ENCODE results near the gene DAAM2.

The DAAM2 gene

DNA sequence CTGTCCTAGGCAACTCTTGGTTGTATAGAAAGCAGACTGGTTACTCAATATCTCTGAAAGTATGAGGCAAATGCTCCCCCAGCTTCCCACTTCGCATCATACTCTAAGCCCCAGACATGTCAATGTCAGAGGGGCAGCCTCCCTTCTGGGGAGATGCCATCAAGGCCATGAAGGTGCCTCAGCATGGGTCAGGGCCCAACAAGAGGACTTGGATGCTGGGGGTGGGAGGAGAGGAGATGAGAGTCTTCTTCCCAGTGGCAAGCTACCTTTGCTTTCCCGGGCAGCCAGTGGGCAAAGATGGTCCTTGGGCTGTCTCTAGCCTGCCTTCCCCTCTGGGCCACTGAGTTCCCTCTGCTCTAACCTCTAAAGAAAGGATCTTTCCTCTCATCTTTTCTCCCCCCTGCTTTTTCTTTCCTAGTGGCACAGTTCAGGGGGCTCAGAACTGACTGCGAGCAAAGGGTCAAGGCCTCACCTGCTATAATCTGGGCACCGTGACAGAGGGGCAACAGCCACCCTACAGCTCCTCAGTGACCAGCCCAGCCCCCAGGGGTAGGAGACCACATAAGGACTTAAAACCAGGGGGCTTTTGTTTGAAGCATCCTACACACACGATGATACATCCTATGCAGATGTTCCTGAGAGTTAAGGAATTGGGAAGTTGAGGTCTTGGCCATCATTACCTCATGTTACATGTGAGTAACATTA, 115.8 kb downstream of the DAAM2 start:
- no peak for DNase-seq (ENCODE audit: low read depth in 2 of 2, low spot score in 1 of 2)

DNA sequence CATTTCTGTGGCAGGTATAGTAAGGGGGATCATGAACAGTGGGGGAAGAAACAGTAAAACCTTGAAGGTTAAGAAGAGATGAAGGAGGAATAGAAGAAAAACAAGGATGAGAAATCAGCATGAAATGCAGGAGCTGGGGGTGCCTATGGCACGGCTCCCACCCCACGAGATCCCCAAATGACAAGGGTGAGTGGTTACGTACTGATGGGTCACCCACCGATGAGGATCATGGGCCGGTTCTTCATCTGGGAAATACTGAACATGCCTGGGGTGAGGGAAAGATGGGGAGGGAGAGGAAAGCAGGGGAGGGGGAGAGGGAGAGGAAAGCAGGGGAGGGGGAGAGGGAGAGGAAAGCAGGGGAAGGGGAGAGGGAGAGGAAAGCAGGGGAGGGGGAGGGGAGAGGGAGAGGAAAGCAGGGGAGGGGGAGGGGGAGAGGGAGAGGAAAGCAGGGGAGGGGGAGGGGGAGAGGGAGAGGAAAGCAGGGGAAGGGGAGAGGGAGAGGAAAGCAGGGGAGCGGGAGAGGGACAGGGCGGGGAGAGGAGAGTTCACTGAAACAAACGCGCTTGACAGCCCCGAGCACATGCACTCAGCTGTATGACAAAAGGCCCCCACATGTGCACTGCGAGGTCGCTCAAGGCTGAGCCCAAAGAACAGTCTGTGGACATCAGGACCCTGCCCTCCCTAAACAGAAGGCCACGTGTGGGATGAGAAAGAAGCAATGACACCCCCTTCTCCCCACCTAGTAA, 116.8 kb downstream of the DAAM2 start:
- DNase-seq (ENCODE audit: low read depth in 2 of 2, low spot score in 1 of 2), result no peak

GRCh38 chr6:39909701-39910100, 117.5 kb downstream of the DAAM2 start:
- DNase-seq (ENCODE audit: low read depth in 2 of 2, low spot score in 1 of 2), result no peak

DNA sequence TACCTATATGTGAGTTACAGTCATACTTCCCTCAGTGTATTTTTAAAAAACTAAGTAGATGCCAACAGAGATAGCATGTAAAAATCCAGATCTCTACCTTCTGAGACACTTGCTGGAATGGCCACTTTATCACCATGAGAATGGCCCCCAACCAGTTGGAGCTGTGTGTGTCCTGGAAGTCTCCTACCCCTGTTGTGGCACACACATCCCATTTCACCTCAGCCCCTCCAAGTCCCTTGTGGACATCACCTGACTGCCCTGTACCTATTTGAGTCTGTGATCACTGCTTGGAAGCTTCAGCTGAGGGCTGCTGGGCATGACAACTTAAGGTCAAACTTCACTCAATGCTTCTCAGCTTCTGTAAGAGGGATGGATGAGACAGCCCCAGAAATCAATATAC, 118.0 kb downstream of the DAAM2 start:
- DNase-seq (ENCODE audit: low read depth in 2 of 2, low spot score in 1 of 2), result no peak

GRCh38 chr6:39910744-39911143, 118.6 kb downstream of the DAAM2 start:
- no peak for DNase-seq (ENCODE audit: low read depth in 2 of 2, low spot score in 1 of 2)

GRCh38 chr6:39911513-39912125, 119.4 kb downstream of the DAAM2 start:
- DNase-seq (ENCODE audit: low read depth in 2 of 2, low spot score in 1 of 2), result no peak

- DNase-seq (ENCODE audit: low read depth in 2 of 2, low spot score in 1 of 2), result no peak
Observed at GRCh38 chr6:39912446-39912845, 120.3 kb downstream of the DAAM2 start.

DNA sequence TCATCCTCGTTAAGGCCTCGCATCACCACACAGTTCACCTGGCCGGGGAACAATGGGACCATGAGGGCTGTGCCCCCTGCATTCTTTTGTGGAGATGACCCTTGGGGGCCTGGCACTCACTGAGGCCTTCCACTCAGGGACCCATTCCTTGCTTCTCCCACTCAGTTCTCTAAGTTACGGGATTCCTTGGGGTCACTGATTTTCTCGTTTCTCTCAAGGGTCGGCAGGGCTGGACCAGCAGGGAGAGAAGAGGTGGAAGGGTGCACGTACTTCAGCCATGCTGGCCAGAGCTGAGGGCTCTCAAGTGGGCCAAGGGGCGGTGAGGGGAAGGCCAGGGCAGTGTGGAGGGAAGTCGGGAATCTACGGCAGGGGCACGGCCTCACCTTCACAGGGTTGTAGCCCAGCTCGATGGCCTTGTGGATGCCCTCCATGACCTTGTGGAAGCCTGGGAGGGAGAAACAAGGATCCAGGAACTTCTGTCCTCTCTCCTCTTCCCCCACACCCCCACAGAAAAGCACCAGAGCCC, 121.3 kb downstream of the DAAM2 start:
- no peak for DNase-seq (ENCODE audit: low read depth in 2 of 2, low spot score in 1 of 2)

DNA sequence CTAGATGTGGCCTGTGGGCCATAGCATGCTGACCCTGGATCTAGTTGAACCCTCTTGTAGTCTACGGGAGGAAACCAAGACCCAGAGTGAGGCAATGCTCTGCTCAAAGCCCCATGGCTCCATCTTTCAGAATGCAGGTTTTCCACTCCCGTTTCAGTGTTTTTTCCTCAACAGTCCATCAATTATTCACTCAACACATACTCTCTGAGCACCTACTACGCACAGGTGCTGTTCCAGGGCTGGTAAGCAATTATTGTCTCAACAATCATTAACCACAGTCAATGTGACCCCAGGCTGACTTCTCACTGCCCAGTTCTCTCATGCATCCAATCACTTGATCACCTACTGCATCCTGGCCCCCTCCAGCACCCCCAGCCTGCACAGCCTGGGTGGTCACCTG, 122.1 kb downstream of the DAAM2 start:
- no peak for DNase-seq (ENCODE audit: low read depth in 2 of 2, low spot score in 1 of 2)

DNA sequence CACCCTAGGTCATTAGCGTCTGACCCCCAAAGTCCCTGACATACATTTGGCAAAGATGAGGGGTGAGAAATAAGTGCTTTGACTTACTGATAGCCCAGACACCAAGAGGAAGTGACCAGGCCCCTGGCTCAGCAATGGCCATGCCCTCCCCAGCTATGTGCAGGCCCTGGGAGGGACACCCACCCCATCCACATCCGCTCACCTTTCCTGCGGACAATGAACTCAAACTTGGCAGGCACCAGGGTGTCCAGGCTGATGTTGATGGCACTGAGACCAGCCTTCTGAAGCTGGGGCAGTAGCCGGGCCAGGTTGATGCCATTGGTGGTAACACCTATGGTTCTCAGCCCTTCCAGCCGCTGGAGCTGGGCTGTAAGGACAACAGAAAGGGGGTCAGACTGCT, 123.7 kb downstream of the DAAM2 start:
- no peak for DNase-seq (ENCODE audit: low read depth in 2 of 2, low spot score in 1 of 2)

DNA sequence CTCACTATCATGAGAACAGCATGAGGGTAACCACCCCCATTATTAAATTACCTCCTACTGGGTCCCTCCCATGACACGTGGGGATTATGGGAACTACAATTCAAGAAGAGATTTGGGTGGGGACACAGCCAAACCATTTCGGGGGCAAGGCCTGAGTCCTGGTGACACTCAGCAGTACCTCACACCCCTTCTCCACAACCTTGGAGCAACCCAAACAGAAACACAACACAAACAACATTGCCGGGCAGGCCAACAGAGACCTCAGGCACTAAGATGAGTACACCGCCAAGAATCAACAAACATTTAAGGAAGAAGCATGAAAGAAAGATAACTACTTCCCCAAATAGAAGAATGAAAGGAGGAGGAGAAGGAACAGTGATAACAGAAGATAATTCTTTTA, 125.2 kb downstream of the DAAM2 start:
- DNase-seq (ENCODE audit: low read depth in 2 of 2, low spot score in 1 of 2), result no peak

DNA sequence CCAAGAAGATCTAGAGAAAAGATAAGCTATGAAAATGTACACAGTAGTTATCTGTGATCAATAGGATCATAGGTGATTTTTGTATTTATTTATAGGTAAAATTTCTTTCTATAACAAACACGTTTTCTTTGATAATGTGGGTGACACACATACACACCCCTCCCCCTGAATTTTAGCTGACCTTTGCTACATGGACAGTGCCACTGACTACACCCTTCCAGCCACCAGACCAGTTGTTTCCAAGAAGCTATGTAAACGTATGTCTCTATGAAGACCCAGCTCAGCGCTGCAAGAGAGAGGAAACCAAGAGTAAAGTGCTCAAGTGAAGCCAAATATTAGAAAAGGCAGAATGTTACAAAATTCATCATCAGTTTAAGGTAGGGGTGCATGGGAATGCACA, 125.8 kb downstream of the DAAM2 start:
- DNase-seq (ENCODE audit: low read depth in 2 of 2, low spot score in 1 of 2), result no peak

DNA sequence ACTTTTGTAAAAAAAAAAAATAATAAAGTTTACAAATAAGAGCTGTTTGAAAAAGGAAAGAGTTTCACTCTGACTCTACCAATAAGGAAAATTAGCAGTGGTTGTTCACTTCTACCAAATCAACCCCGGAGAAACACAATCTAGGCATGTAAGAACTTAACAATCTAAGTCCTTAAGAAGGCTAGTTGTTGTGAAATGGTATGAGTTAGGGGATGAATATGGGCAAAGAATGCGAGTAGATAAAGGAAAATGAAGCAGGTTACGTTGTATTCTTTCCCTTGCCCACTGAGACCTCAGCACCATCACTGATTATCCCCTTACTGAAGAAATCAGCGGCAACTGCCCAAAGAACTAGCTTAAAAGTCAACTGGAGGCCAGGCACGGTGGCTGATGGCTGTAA, 126.7 kb downstream of the DAAM2 start:
- no peak for DNase-seq (ENCODE audit: low read depth in 2 of 2, low spot score in 1 of 2)

- DNase-seq (ENCODE audit: low read depth in 2 of 2, low spot score in 1 of 2), result no peak
Observed at GRCh38 chr6:39920157-39920556, 128.0 kb downstream of the DAAM2 start.

GRCh38 chr6:39922821-39923220, 130.6 kb downstream of the DAAM2 start:
- DNase-seq (ENCODE audit: low read depth in 2 of 2, low spot score in 1 of 2), result no peak

DNA sequence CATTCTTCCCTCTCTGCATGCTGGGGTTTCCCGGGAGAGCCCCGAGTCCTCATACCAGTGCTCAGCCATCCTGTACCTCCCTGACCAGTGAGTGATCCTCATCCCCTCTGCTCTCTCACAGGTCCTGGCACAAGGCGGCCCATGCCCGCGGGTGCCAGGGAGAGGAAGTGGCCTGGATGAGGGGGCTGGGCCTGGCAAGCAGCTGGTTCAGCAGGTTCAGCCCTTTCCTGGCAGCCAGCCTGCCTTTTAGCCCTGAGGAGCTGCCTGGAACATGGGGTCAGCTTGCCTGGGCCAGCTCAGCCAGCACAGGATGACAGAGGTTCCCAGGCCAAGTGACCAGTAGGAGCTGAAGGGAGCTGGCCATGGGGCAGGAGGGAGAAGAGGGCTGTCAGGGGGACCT, 131.2 kb downstream of the DAAM2 start:
- DNase-seq (ENCODE audit: low read depth in 2 of 2, low spot score in 1 of 2), result no peak

DNA sequence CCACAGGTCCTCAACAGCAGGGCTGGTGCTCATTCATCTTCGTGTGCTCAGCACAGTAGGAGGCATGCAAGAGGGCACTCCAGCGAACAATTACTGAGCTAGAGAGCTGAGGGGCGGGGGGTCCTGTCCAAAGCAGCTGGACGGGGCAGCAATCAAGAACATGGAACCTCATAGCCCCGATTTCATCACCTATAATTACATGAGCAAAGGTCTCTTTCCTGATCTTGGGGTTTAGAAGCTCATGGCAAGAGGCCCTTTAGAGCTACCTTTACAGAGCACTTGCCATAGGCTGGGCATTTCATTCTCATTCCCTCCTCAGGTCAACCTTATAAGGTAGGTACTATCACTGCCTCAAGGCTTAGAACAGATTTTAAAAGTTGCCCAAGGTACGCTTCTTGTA, 131.7 kb downstream of the DAAM2 start:
- DNase-seq (ENCODE audit: low read depth in 2 of 2, low spot score in 1 of 2), result no peak

DNA sequence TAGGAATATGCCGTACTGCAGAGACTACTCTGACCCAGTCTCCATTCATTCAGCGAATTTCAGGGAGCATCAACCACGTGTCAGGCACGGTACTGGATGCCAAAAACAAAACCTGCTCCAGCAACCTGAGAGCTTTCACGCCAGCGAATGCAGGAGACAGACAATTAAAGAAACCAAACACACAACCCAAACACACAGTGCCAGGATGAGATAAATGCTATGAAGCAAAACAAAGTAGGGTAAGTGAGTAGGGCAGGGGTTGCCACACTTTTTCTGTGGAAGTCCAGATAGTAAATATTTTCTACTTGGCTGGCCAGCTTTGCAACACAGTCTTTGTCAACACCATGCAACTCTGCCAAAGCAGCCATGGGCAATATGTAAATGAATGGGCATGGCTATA, 132.1 kb downstream of the DAAM2 start:
- DNase-seq (ENCODE audit: low read depth in 2 of 2, low spot score in 1 of 2), result no peak

DNA sequence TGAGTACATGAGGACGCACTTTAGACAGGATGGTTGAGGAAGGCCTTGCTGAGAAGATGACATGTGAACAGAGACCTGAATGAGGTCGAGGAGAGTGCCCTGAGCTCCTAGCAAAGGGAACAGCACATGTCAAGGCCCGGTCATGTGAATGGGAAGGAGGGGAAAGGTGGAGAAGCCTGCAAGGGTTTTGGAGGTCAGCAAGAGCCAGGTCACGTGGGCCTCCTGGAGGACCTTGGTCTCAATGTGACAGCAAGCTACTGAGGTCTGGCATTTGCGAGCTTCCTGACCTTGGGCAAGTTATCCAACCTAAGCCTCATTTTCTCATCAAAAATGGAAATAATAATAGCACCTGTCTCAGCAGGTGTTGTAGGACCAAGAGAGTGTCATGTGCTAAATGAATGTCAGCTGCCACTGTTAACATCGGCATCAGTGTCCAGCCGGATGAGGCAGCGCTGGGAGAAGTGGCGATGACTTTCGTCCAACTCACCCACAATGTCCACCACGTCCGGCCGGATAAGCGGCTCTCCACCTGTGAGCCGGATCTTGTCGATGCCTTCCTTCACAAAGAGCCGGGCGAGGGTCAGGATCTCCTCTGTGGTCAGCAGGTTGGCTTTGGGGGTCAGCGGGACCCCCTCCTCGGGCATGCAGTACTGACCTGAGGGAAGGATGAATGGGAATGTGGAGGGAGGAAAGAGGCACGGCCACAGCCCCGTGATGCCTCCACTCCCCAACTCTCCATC, 133.2 kb downstream of the DAAM2 start:
- DNase-seq (ENCODE audit: low read depth in 2 of 2, low spot score in 1 of 2), result no peak

DNA sequence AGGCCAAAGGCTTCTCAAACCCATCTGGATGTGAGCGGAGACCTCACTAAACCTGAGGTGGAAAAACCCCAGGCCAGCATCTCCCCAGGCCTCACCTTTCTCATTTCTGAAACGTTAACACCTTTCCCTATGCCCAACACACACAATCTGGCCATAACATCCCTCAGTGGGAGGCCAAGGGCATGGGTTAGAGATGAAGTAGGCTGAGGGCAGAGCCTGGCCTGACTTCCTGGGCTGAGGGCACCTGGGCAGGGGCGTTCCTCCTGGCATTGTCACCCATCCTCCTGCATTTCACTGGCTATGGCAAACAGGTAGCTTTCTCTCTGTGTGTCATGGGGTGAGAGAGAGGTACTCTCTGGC, 133.7 kb downstream of the DAAM2 start:
- no peak for DNase-seq (ENCODE audit: low read depth in 2 of 2, low spot score in 1 of 2)

GRCh38 chr6:39926668-39927067, 134.5 kb downstream of the DAAM2 start:
- DNase-seq (ENCODE audit: low read depth in 2 of 2, low spot score in 1 of 2), result no peak

GRCh38 chr6:39927159-39927558, 135.0 kb downstream of the DAAM2 start:
- DNase-seq (ENCODE audit: low read depth in 2 of 2, low spot score in 1 of 2), result no peak

Data from stimulated activated CD8-positive, alpha-beta memory T cell treated with anti-CD3 and anti-CD28 coated beads, Interleukin-4, amount 100 ng/mL, for 1 hour (primary cell).